HCT116 (cell line): ENCODE measurements around the gene CRYBB1. TPM values are rescaled to one million over a fixed set of nuclear protein-coding genes. Genes with fewer than 3 reads are reported as not detected.

Source experiments
- ATAC-seq: fragments of 200-7000 bp; cut with Tn5 transposase; 2 replicates; pipeline ENCODE4 v1.9.1; 2020; ENCODE audit warnings: mild to moderate bottlenecking, moderate library complexity
- BruUV-seq: library from RNA; stranded (reverse); fragments of 400-500 nt; replicated peaks from 2 replicates; lab custom pipeline; 2021; lab: Mats Ljungman, UMichigan
- CTCF ChIA-PET: fragments of 300-600 bp; sonication (Branson Sonifier 250); formaldehyde crosslinking; loops from one replicate; lab custom pipeline; 2021; ENCODE audit warnings: antibody characterized with exemption; lab: Charles Lee
- POLR2A ChIA-PET: fragments of 300-600, 350-600 bp; sonication (Branson Sonifier 250); formaldehyde crosslinking; loops from one replicate; lab custom pipeline; 2021; ENCODE audit warnings: antibody characterized with exemption; lab: Charles Lee
- RAD21 ChIA-PET, 2 experiments: fragments of 300-600 bp; sonication (Branson Sonifier 250); formaldehyde crosslinking; loops; one replicate each; lab custom pipeline; 2023; ENCODE audit warnings: low total read pairs in 2 of 2; ENCODE audit not compliant: uncharacterized antibody in 2 of 2, unreplicated experiment in 2 of 2, low non-redundant PET in 1 of 2; lab: Charles Lee
- DNase-seq: peaks from one replicate; pipeline ENCODE4 v3.0.0-alpha.2; 2010; ENCODE audit warnings: low read depth, low spot score
- H2AFZ ChIP-seq: fragments of 200-600 bp; shearing (Covaris generic), sonication (generic); 2 replicates; pipeline ENCODE4 v1.6.1; 2017; ENCODE audit warnings: low read depth, mixed run types, mixed read lengths, antibody characterized with exemption, low read length; ENCODE audit not compliant: poor library complexity, severe bottlenecking
- H3K27ac ChIP-seq: 2 replicates; pipeline ENCODE4 v1.5.1; 2012; ENCODE audit warnings: low read depth, low read length
- H3K27me3 ChIP-seq: fragments of 200-600 bp; sonication (generic); 2 replicates; pipeline ENCODE4 v1.6.1; 2016; ENCODE audit warnings: mixed run types, low read length, mixed read lengths; ENCODE audit not compliant: insufficient read depth
- H3K36me3 ChIP-seq, 2 experiments: fragments of 200-500 bp in 1 of 2; fragments of 200-600 bp in 1 of 2; sonication (Bioruptor generic) in 1 of 2; sonication (generic) in 1 of 2; 2 replicates each; pipeline versions ENCODE4 v1.5.1 to v1.6.1; 2014 to 2016; ENCODE audit warnings: low read length in 2 of 2, inconsistent platforms in 1 of 2, mixed read lengths in 1 of 2, mixed run types in 1 of 2; ENCODE audit not compliant: insufficient read depth in 2 of 2, control insufficient read depth in 1 of 2
- H3K4me1 ChIP-seq, 2 experiments: fragments of 200-600 bp in 1 of 2; sonication (generic) in 1 of 2; 2 replicates each; pipeline versions ENCODE4 v1.5.1 to v1.6.1; 2012 to 2017; ENCODE audit warnings: low read length in 2 of 2, inconsistent platforms in 1 of 2, mild to moderate bottlenecking in 1 of 2, mixed read lengths in 1 of 2, mixed run types in 1 of 2, moderate library complexity in 1 of 2; ENCODE audit not compliant: insufficient read depth in 2 of 2, control insufficient read depth in 1 of 2
- H3K4me2 ChIP-seq: fragments of 200-600 bp; sonication (generic); 2 replicates; pipeline ENCODE4 v1.6.1; 2017; ENCODE audit warnings: mixed run types, low read length, mixed read lengths
- H3K4me3 ChIP-seq, 2 experiments: fragments of 200-600 bp in 1 of 2; sonication (generic) in 1 of 2; replicated peaks in 1 of 2; 2 replicates each; pipeline ENCODE4 v1.5.1; 2011 to 2016; ENCODE audit warnings: low read length in 2 of 2, control low read depth in 1 of 2, low read depth in 1 of 2, mild to moderate bottlenecking in 1 of 2, mixed read lengths in 1 of 2, mixed run types in 1 of 2
- H3K79me2 ChIP-seq: fragments of 200-600 bp; sonication (generic); 2 replicates; pipeline ENCODE4 v1.6.1; 2017; ENCODE audit warnings: mild to moderate bottlenecking, mixed run types, low read length, moderate library complexity, mixed read lengths; ENCODE audit not compliant: insufficient read depth
- H3K9ac ChIP-seq: fragments of 200-600 bp; sonication (generic); 2 replicates; pipeline ENCODE4 v1.6.1; 2016; ENCODE audit warnings: low read length, mixed read lengths
- H3K9me2 ChIP-seq: fragments of 200-600 bp; sonication (generic), shearing (Covaris generic); 2 replicates; pipeline ENCODE4 v1.6.1; 2017; ENCODE audit warnings: mixed run types, mild to moderate bottlenecking, moderate library complexity; ENCODE audit not compliant: insufficient read depth
- H3K9me3 ChIP-seq, 2 experiments: fragments of 200-500 bp in 1 of 2; fragments of 200-600 bp in 1 of 2; sonication (Bioruptor generic) in 1 of 2; sonication (generic) in 1 of 2; 2 replicates each; pipeline ENCODE4 v1.6.1; 2014 to 2017; ENCODE audit warnings: low read length in 2 of 2, mixed read lengths in 2 of 2, inconsistent platforms in 1 of 2, low read depth in 1 of 2, mild to moderate bottlenecking in 1 of 2, mixed run types in 1 of 2, moderate library complexity in 1 of 2; ENCODE audit not compliant: control insufficient read depth in 1 of 2, insufficient read depth in 1 of 2
- H4K20me1 ChIP-seq: fragments of 200-600 bp; sonication (generic), shearing (Covaris generic); 2 replicates; pipeline ENCODE4 v1.6.1; 2017; ENCODE audit warnings: mixed run types, mild to moderate bottlenecking, moderate library complexity; ENCODE audit not compliant: insufficient read depth
- CBX3 ChIP-seq: IDR thresholded peaks from 2 replicates; pipeline ENCODE4 v1.6.1; 2012; ENCODE audit warnings: low read depth
- CEBPB ChIP-seq: IDR thresholded peaks from 2 replicates; pipeline ENCODE4 v1.6.1; 2012; ENCODE audit warnings: low read depth
- EGR1 ChIP-seq: IDR thresholded peaks from 2 replicates; pipeline ENCODE4 v1.6.1; 2012; ENCODE audit warnings: low read depth
- ELF1 ChIP-seq: IDR thresholded peaks from 2 replicates; pipeline ENCODE4 v1.6.1; 2012; ENCODE audit warnings: low read depth, borderline replicate concordance
- EZH2 ChIP-seq: fragments of 200-600 bp; sonication (generic); IDR thresholded peaks from 2 replicates; pipeline ENCODE4 v1.6.1; 2017; ENCODE audit warnings: antibody characterized with exemption, mixed run types
- FOSL1 ChIP-seq: IDR thresholded peaks from 2 replicates; pipeline ENCODE4 v1.6.1; 2012; ENCODE audit warnings: low read depth
- JUND ChIP-seq: IDR thresholded peaks from 2 replicates; pipeline ENCODE4 v1.6.1; 2012
- MAX ChIP-seq: IDR thresholded peaks from 2 replicates; pipeline ENCODE4 v1.6.1; 2012
- POLR2AphosphoS5 ChIP-seq: IDR thresholded peaks from 2 replicates; pipeline ENCODE4 v1.6.1; 2011; ENCODE audit warnings: mild to moderate bottlenecking, low read depth, low read length, moderate library complexity
- RAD21 ChIP-seq: IDR thresholded peaks from 2 replicates; pipeline ENCODE4 v1.6.1; 2012; ENCODE audit warnings: low read depth, mild to moderate bottlenecking
- SIN3A ChIP-seq: IDR thresholded peaks from 2 replicates; pipeline ENCODE4 v1.6.1; 2012; ENCODE audit warnings: low read depth
- SP1 ChIP-seq: IDR thresholded peaks from 2 replicates; pipeline ENCODE4 v1.6.1; 2012; ENCODE audit warnings: low read depth
- SRF ChIP-seq: IDR thresholded peaks from 2 replicates; pipeline ENCODE4 v1.6.1; 2012; ENCODE audit warnings: low read depth
- YY1 ChIP-seq: IDR thresholded peaks from 2 replicates; pipeline ENCODE4 v1.6.1; 2011; ENCODE audit warnings: low read length, low read depth, moderate library complexity, mild to moderate bottlenecking; ENCODE audit not compliant: insufficient replicate concordance; ENCODE audit errors: extremely low read depth
- ZFX ChIP-seq: fragments of 450-650 bp; IDR thresholded peaks from 2 replicates; pipeline ENCODE4 v1.6.1; 2017
- ZNF274 ChIP-seq: fragments of 200-500 bp; sonication (Bioruptor generic); IDR thresholded peaks from 2 replicates; pipeline ENCODE4 v1.6.1; 2014; ENCODE audit warnings: mild to moderate bottlenecking, low read depth, low read length, inconsistent platforms
- intact Hi-C: fragments of 100-400 bp; cut with micrococcal nuclease; formaldehyde crosslinking; loops from 2 replicates; pipeline ENCODE4 v1.10.0; 2022
- total RNA-seq: library from RNA; stranded (reverse); gene quantifications from one replicate; pipeline ENCODE4 v1.2.1, GENCODE V29; 2021; ENCODE audit not compliant: unreplicated experiment
- TF ChIP-seq, protein P1 (sequence below): IDR thresholded peaks from 2 replicates; pipeline ENCODE4 v1.6.1; 2012
- TF ChIP-seq, protein P2 (sequence below), 3 experiments: fragments of 200-600 bp in 1 of 3; sonication (generic) in 1 of 3; IDR thresholded peaks in 2 of 3; conservative IDR thresholded peaks in 1 of 3; 2 replicates each; pipeline ENCODE4 v1.5.1; 2012 to 2017; ENCODE audit warnings: low read depth in 2 of 3, low read length in 2 of 3, antibody characterized with exemption in 1 of 3, borderline replicate concordance in 1 of 3, control low read depth in 1 of 3, mild to moderate bottlenecking in 1 of 3, mixed read lengths in 1 of 3, mixed run types in 1 of 3, moderate library complexity in 1 of 3; ENCODE audit not compliant: insufficient read depth in 1 of 3

CRYBB1 gene
- total RNA-seq, 1 experiment from 2014 or later: not detected

- H3K4me2 ChIP-seq: no peak overlapping the region
- no peak for ATAC-seq
- no peak overlapping the region for H3K4me3 ChIP-seq
- ChIA-PET CTCF (no interaction called here), RAD21 (no interaction called here), POLR2A (no interaction called here)
- no peak overlapping the region for H3K9ac ChIP-seq
- no peak overlapping the region for H2AFZ ChIP-seq
- BruUV-seq: no TSS peak
- TF ChIP-seq ELF1 (no peak), CBX3 (no peak), MAX (no peak)
- no peaks in the 10 kb centered on the region for H3K9me3 ChIP-seq
- H3K27me3 ChIP-seq: no peaks in the 10 kb centered on the region
- no peaks in the 10 kb centered on the region for H4K20me1 ChIP-seq
- intact Hi-C loops: no loop called here
- H3K79me2 ChIP-seq: no peaks in the 10 kb centered on the region
- no peak for DNase-seq
- no peaks in the 10 kb centered on the region for H3K4me1 ChIP-seq
- no peak overlapping the region for H3K27ac ChIP-seq
- no peaks in the 10 kb centered on the region for H3K9me2 ChIP-seq
- no peaks in the 10 kb centered on the region for H3K36me3 ChIP-seq
Measured at GRCh38 chr22:26576026-26576680, 41.7 kb downstream of the CRYBB1 start.

- Histone ChIP-seq H3K9me3 (no peaks in the 10 kb centered on the region), H2AFZ (no peak overlapping the region)
- POLR2A ChIA-PET: no interaction called here
Measured at GRCh38 chr22:26574001-26574723, 43.7 kb downstream of the CRYBB1 start.

More at GRCh38 chr22:26574001-26574723, 43.7 kb downstream of the CRYBB1 start:
- Histone ChIP-seq H3K36me3 (no peaks in the 10 kb centered on the region), H3K27ac (no peak overlapping the region), H3K9ac (no peak overlapping the region), H3K27me3 (no peaks in the 10 kb centered on the region), H3K4me3 (no peak overlapping the region), H4K20me1 (no peaks in the 10 kb centered on the region), H3K4me1 (no peaks in the 10 kb centered on the region; a peak in 1 of 4 replicates), H3K79me2 (no peaks in the 10 kb centered on the region), H3K9me2 (no peaks in the 10 kb centered on the region), H3K4me2 (no peak overlapping the region)
- ChIA-PET CTCF (no interaction called here), RAD21 (no interaction called here)
- ATAC-seq (no peak), DNase-seq (no peak)
- intact Hi-C loops: no loop called here
- no TSS peak for BruUV-seq
- TF ChIP-seq MAX (no peak), SIN3A (no peak), CBX3 (no peak), YY1 (no peak), ZFX (no peak), SP1 (no peak), JUND (no peak), EGR1 (no peak), ZNF274 (no peak), SRF (no peak), RAD21 (no peak), ELF1 (no peak), CEBPB (no peak), FOSL1 (no peak), POLR2AphosphoS5 (no peak), EZH2 (no peak)
- TF ChIP-seq, protein P1, sequence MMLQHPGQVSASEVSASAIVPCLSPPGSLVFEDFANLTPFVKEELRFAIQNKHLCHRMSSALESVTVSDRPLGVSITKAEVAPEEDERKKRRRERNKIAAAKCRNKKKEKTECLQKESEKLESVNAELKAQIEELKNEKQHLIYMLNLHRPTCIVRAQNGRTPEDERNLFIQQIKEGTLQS: no peak
- TF ChIP-seq, protein P2, sequence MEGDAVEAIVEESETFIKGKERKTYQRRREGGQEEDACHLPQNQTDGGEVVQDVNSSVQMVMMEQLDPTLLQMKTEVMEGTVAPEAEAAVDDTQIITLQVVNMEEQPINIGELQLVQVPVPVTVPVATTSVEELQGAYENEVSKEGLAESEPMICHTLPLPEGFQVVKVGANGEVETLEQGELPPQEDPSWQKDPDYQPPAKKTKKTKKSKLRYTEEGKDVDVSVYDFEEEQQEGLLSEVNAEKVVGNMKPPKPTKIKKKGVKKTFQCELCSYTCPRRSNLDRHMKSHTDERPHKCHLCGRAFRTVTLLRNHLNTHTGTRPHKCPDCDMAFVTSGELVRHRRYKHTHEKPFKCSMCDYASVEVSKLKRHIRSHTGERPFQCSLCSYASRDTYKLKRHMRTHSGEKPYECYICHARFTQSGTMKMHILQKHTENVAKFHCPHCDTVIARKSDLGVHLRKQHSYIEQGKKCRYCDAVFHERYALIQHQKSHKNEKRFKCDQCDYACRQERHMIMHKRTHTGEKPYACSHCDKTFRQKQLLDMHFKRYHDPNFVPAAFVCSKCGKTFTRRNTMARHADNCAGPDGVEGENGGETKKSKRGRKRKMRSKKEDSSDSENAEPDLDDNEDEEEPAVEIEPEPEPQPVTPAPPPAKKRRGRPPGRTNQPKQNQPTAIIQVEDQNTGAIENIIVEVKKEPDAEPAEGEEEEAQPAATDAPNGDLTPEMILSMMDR (IDR thresholded peaks at IDR 0.05 in 2 of 3, conservative IDR thresholded peaks at IDR 0.05 in 1 of 3; ENCODE audit: borderline replicate concordance in 1 of 3, insufficient read depth in 1 of 3, low read depth in 2 of 3, low read length in 2 of 3): no peak
